Measurements from ENCODE around the gene LRP1-AS. TPM values are rescaled to one million over a fixed set of nuclear protein-coding genes. Genes with fewer than 3 reads are reported as not detected.

LRP1-AS gene
- total RNA-seq, 1 donor from 2014 or later, result not detected

DNA sequence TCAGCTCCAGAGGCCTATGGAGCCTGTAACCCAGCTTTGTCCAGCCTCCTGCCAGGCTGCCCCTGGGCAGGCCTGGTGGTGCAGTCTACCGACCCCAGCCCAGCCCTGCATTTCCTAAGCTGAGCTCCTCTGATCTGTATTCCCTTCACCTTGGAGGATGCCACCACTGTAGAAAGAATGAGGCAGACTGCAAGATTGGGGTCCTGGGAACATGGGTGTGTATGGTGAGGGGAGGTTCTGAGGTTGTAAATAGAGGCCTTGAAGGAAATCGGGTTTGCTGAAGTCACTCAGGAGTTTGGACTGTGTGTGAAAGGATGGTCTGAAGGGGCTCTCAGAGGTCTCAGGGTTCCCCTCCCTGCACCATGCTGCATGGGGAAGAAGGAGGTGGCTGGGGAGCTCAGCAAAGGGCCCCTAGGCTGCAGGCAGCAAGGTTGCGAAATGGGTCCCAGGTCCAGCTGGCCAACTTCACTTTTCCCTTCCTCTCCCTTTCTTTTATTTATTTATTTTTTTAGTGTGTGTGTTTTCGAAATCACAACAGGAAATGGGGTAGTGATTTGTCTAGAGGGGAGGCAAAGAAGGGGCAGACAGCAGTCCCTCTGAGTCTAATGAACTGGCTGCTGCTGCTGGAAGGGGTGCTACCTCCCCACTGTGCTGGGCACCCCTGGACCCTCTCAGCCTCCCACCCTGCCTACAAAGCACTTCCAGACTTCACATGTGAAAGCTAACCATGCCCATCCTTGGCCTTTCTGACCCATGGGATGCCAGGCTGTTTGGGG, 1.2 kb upstream of the LRP1-AS start:
- Mint-ChIP-seq H3K27me3 (no peaks in the 10 kb centered on the region), H3K4me3 (ENCODE audit: low read depth) (no peak overlapping the region), H3K36me3 (ENCODE audit: insufficient read depth) (peaks cover 17% of the 10 kb centered on the region), H3K4me1 (ENCODE audit: low read depth) (peaks cover 40% of the 10 kb centered on the region), H3K9me3 (ENCODE audit: low read depth) (no peaks in the 10 kb centered on the region), H3K27ac (no peak overlapping the region)
- no peak for DNase-seq (ENCODE audit: low spot score, unreplicated experiment)
- TF ChIP-seq, protein P1, sequence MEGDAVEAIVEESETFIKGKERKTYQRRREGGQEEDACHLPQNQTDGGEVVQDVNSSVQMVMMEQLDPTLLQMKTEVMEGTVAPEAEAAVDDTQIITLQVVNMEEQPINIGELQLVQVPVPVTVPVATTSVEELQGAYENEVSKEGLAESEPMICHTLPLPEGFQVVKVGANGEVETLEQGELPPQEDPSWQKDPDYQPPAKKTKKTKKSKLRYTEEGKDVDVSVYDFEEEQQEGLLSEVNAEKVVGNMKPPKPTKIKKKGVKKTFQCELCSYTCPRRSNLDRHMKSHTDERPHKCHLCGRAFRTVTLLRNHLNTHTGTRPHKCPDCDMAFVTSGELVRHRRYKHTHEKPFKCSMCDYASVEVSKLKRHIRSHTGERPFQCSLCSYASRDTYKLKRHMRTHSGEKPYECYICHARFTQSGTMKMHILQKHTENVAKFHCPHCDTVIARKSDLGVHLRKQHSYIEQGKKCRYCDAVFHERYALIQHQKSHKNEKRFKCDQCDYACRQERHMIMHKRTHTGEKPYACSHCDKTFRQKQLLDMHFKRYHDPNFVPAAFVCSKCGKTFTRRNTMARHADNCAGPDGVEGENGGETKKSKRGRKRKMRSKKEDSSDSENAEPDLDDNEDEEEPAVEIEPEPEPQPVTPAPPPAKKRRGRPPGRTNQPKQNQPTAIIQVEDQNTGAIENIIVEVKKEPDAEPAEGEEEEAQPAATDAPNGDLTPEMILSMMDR (IDR thresholded peaks at IDR 0.05; ENCODE audit: unreplicated experiment), result no peak

DNA sequence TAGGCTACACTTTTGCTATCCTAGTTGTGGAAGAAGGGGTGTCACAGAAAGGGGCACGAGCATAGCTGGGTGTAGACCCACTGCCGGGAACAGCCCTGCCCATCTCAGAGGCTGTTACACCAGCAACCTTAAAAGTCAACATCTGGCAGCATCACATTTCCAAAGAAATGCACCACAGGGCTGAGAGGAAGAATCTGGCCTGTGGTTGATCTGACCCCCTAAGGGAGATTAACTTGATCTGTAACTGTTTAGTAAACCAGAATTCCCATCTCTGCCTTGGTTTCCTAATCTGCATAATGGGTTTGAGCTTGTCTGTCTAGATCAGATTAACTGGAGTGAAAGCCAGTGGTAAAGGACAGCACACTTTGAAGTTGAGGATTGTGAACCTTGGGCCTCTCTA, 1.3 kb downstream of the LRP1-AS start:
- Mint-ChIP-seq H3K27ac (no peak overlapping the region), H3K27me3 (no peaks in the 10 kb centered on the region), H3K36me3 (ENCODE audit: insufficient read depth) (peaks cover 17% of the 10 kb centered on the region), H3K4me1 (ENCODE audit: low read depth) (peaks cover 45% of the 10 kb centered on the region), H3K9me3 (ENCODE audit: low read depth) (no peaks in the 10 kb centered on the region), H3K4me3 (ENCODE audit: low read depth) (no peak overlapping the region)
- TF ChIP-seq, protein P1 (IDR thresholded peaks at IDR 0.05; ENCODE audit: unreplicated experiment), result no peak
- DNase-seq (ENCODE audit: low spot score, unreplicated experiment), result no peak

DNA sequence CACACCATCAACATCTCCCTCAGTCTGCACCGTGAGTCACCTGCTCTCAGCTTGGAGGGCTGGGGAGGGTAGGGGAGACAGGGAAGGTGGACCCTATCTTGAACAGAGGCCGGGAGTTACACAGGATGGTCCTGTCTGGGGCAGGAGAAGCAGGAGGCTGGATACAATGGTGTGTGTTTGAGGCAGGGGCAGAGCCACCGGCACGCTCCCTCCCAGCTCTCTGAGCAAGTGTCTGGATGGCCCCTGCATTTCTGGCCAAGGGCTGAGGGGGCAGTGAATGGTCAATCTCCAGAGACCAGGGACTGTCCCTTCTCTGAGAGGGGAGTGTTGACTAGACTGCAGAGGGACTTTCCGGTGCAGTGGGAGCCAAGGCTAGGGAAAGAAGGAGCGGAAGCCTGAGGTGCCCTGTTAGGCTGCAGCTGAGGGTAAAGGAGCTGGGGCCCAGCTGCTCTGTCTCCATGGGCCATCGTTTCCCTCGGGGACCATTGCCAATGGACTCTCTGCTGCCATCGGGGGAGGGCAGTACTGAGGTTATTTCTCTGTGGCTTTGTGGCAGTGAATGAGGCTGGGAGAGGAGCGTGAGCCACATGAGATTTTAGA, 1.9 kb downstream of the LRP1-AS start:
- TF ChIP-seq, protein P1 (IDR thresholded peaks at IDR 0.05; ENCODE audit: unreplicated experiment), result no peak
- Mint-ChIP-seq H3K27ac (no peak overlapping the region), H3K9me3 (ENCODE audit: low read depth) (no peaks in the 10 kb centered on the region), H3K36me3 (ENCODE audit: insufficient read depth) (peaks cover 17% of the 10 kb centered on the region), H3K4me3 (ENCODE audit: low read depth) (no peak overlapping the region), H3K4me1 (ENCODE audit: low read depth) (peaks cover 43% of the 10 kb centered on the region), H3K27me3 (no peaks in the 10 kb centered on the region)
- DNase-seq (ENCODE audit: low spot score, unreplicated experiment), result no peak

DNA sequence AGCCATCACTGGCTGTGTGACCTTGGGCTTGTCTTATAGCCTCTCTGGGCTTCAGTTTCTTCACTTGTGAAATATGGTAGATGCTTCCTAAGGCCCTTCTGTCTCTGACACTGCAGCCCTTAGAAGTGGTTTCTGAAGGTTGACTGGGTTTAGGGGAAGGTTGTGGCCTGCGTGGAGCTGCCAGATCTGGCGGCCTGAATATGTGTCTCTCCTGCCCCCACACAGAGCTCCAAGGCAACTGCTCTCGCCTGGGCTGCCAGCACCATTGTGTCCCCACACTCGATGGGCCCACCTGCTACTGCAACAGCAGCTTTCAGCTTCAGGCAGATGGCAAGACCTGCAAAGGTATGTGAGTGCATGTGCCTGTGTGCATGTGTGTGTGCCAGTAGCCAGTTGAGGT, 4.0 kb downstream of the LRP1-AS start:
- Mint-ChIP-seq H3K27ac (no peak overlapping the region), H3K36me3 (ENCODE audit: insufficient read depth) (peaks cover 27% of the 10 kb centered on the region), H3K27me3 (no peaks in the 10 kb centered on the region), H3K9me3 (ENCODE audit: low read depth) (no peaks in the 10 kb centered on the region), H3K4me1 (ENCODE audit: low read depth) (peaks cover 25% of the 10 kb centered on the region), H3K4me3 (ENCODE audit: low read depth) (no peak overlapping the region)
- no peak for DNase-seq (ENCODE audit: low spot score, unreplicated experiment)
- TF ChIP-seq, protein P1 (IDR thresholded peaks at IDR 0.05; ENCODE audit: unreplicated experiment), result no peak

DNA sequence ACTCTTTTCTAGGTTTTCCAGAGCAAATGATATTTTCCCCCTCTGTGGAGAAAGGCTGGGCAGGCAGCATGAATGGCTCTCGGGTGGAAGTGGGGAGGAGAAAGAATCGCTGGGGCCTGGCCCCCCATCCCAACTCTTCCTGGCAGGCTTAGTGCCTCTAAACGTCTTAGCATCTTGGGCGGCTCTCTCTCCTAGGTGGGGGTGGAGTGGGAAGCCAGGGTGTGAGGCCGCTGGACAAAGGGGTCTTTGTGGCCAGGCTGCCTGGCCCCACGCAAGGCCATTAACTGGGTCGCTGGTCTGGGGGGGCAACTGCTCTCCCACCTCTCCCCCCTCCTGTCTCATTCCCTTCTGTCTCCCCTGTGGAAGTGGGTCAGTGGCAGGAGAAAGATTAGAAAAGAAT, 4.7 kb downstream of the LRP1-AS start:
- peak overlapping the region; percentile 30 for H3K27ac Mint-ChIP-seq
- no peak overlapping the region for H3K4me3 Mint-ChIP-seq (ENCODE audit: low read depth)
- H3K4me1 Mint-ChIP-seq (ENCODE audit: low read depth), result peaks cover 22% of the 10 kb centered on the region
- H3K9me3 Mint-ChIP-seq (ENCODE audit: low read depth), result no peaks in the 10 kb centered on the region
- H3K27me3 Mint-ChIP-seq, result no peaks in the 10 kb centered on the region
- H3K36me3 Mint-ChIP-seq (ENCODE audit: insufficient read depth), result peaks cover 27% of the 10 kb centered on the region
- no peak for DNase-seq (ENCODE audit: low spot score, unreplicated experiment)
- TF ChIP-seq, protein P1 (IDR thresholded peaks at IDR 0.05; ENCODE audit: unreplicated experiment), result no peak

All from progenitor cell of endocrine pancreas (in vitro differentiated cells).